ENCODE results near the gene ACOT9. TPM values are rescaled to one million over a fixed set of nuclear protein-coding genes. Genes with fewer than 3 reads are reported as not detected.

Gene ACOT9
- total and polyA plus RNA-seq, 12 donors: 18.4 to 58.3 (median 37.4) TPM

DNA sequence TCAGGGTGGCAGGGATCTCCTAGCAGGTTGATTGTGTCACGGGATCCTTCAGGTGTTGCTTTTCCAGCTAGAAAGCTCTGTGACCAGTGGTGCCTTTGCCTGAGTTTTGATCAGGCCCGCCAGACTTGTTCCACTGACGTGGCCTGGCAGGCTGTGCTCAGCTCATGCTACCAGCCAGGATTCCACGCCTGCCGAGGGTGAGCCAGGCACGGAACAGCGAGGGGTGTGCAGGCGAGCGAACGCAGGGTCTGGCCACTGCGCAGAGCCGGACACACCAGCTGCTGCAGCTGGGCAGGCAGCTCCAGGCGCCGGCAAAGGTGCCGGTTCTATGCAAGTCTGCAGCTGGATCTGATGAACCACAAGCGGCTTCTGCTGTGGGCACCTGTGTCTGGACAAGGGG is 22.8 kb upstream of the ACOT9 start:
- intact Hi-C loops (cut with DNase I): no loop called here
- Histone ChIP-seq H3K27me3 (no peaks in the 10 kb centered on the region), H3K36me3 (replicated peaks in 1 of 2) (no peaks in the 10 kb centered on the region), H3K27ac (no peak overlapping the region), H3K4me1 (replicated peaks in 1 of 2) (no peaks in the 10 kb centered on the region), H3K9me3 (replicated peaks in 1 of 3) (no peaks in the 10 kb centered on the region), H3K4me3 (no peak overlapping the region)
- DNase-seq: no peak
- 92 to 100% (median 96%) methylated on average over 1 to 16 of the region's 16 CpGs for WGBS, 4 donors
- TF ChIP-seq, protein P1, sequence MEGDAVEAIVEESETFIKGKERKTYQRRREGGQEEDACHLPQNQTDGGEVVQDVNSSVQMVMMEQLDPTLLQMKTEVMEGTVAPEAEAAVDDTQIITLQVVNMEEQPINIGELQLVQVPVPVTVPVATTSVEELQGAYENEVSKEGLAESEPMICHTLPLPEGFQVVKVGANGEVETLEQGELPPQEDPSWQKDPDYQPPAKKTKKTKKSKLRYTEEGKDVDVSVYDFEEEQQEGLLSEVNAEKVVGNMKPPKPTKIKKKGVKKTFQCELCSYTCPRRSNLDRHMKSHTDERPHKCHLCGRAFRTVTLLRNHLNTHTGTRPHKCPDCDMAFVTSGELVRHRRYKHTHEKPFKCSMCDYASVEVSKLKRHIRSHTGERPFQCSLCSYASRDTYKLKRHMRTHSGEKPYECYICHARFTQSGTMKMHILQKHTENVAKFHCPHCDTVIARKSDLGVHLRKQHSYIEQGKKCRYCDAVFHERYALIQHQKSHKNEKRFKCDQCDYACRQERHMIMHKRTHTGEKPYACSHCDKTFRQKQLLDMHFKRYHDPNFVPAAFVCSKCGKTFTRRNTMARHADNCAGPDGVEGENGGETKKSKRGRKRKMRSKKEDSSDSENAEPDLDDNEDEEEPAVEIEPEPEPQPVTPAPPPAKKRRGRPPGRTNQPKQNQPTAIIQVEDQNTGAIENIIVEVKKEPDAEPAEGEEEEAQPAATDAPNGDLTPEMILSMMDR (IDR thresholded peaks at IDR 0.05): no peak
- TF ChIP-seq POLR2A (IDR thresholded peaks at IDR 0.05): no peak

DNA sequence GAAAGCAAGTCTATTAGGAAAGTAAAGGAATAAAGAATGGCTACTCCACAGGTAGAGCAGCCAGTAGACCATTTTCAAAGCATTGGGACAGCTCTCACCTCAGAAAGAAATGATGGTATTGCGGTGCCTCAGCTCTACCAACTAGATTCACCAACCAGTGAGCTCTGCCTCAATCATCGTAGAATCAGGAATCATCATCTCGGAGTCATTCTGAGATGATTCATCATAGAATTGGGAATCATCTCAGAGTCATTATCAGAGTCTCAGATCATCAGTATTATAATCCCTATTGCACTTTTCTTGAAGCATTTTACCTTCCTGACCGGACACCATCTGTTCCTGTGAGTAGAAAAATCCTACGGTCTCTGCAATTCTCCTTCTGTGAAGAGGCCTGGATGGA is 22.4 kb upstream of the ACOT9 start:
- H3K27ac ChIP-seq: no peak overlapping the region
- 53 to 84% (median 76%) methylated on average over 5 of the region's 5 CpGs for WGBS, 4 donors

DNA sequence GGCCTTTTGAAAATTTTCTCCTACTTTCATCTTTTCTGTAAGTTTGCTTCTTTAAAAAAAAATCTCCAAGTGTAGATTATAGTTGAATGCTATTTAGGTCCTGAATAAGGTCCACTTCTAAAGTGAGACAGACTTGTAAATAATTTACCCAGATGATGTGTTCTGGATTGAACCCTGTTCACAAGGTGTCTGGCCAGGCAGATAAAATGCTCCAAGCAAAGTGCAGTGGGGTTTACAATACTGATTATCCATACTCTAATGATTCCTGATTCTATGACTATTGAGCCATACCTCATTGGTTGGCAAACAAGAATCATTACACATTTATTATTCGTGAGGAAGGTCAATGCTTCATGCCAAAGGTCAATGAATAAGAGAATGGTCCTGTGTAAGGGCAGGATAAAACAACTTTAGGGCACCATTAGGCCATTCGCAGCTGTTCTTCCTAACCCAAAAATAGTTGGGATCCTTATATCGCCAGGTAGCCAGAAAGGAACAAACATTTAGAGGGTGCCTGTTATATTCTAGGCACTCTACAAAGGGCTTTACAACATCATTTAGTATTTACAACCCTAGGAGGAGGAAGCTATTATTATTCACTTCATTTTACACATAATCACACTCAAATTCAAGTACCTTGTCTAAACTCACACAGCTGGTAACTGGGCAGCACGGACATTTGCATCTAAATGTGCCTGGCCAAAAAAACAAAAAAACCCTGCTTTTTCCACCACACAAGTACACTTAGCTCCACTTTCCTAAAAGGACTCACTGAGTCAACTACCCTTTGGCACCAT is 21.3 kb upstream of the ACOT9 start:
- TF ChIP-seq POLR2A (IDR thresholded peaks at IDR 0.05): no peak
- TF ChIP-seq, protein P1 (IDR thresholded peaks at IDR 0.05): no peak
- Histone ChIP-seq H3K9me3 (replicated peaks in 1 of 3) (no peaks in the 10 kb centered on the region), H3K27me3 (no peaks in the 10 kb centered on the region), H3K27ac (no peak overlapping the region), H3K4me1 (replicated peaks in 1 of 2) (no peaks in the 10 kb centered on the region), H3K4me3 (no peak overlapping the region), H3K36me3 (replicated peaks in 1 of 2) (no peaks in the 10 kb centered on the region)
- DNase-seq: no peak
- 66 to 100% (median 77%) methylated on average over 2 to 4 of the region's 4 CpGs for WGBS, 4 donors
- intact Hi-C loops (cut with DNase I): no loop called here

More for the DNA sequence above, 22.4 kb upstream of the ACOT9 start:
- intact Hi-C loops (cut with DNase I): no loop called here
- Histone ChIP-seq H3K27me3 (no peaks in the 10 kb centered on the region), H3K36me3 (replicated peaks in 1 of 2) (no peaks in the 10 kb centered on the region), H3K4me1 (replicated peaks in 1 of 2) (no peaks in the 10 kb centered on the region), H3K9me3 (replicated peaks in 1 of 3) (no peaks in the 10 kb centered on the region), H3K4me3 (no peak overlapping the region)
- no peak for DNase-seq
- no peak for TF ChIP-seq POLR2A (IDR thresholded peaks at IDR 0.05)
- TF ChIP-seq, protein P1 (IDR thresholded peaks at IDR 0.05): no peak

DNA sequence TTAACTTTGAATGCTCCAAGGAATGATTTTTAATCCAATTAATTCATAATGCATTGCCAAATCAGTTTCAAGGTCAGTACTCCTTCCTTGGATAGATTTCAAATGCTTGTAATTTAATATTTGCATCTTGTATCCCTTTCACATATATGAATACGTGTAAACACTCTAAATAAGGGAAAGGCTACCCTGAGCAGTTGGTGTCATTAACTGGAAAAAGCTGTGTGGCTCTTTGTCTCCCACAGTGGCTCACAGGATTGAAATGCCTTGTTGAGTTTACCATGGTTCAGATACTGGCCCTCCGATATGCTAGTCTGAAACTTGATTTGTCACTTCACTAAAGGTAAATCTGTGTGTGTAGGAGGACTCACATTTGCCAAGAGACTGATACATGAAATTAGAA is 16.7 kb upstream of the ACOT9 start:
- TF ChIP-seq POLR2A (IDR thresholded peaks at IDR 0.05): no peak
- TF ChIP-seq, protein P1 (IDR thresholded peaks at IDR 0.05): no peak
- Histone ChIP-seq H3K27ac (no peak overlapping the region), H3K9me3 (replicated peaks in 1 of 3) (no peaks in the 10 kb centered on the region), H3K4me1 (replicated peaks in 1 of 2) (no peaks in the 10 kb centered on the region), H3K4me3 (no peak overlapping the region), H3K36me3 (replicated peaks in 1 of 2) (no peaks in the 10 kb centered on the region), H3K27me3 (no peaks in the 10 kb centered on the region)
- intact Hi-C loops (cut with DNase I): no loop called here
- DNase-seq: no peak
- 66 to 83% (median 74%) methylated on average over 1 to 2 of the region's 2 CpGs for WGBS, 4 donors
